Memory B cell (primary cell): Measurements from ENCODE around the gene MAML3.

ENCODE experiments used
- ATAC-seq: fragments of 150-1000 bp; cut with Tn5 transposase; 2 replicates; pipeline ENCODE4 v1.10.0; 2021; ENCODE audit warnings: low read depth, mild to moderate bottlenecking, moderate library complexity
- DNase-seq, 2 donors: peaks; one replicate each; pipeline ENCODE4 v3.0.0; 2022; ENCODE audit warnings: low spot score in 2 of 2
- H3K27ac Mint-ChIP-seq: one replicate; pipeline ENCODE4 v1.8.0; 2022; ENCODE audit warnings: mild to moderate bottlenecking, moderate library complexity, mixed read lengths
- H3K27me3 Mint-ChIP-seq: one replicate; pipeline ENCODE4 v1.8.0; 2022; ENCODE audit warnings: mixed read lengths
- H3K36me3 Mint-ChIP-seq: one replicate; pipeline ENCODE4 v1.8.0; 2022; ENCODE audit warnings: mild to moderate bottlenecking, mixed read lengths
- H3K4me1 Mint-ChIP-seq: one replicate; pipeline ENCODE4 v1.8.0; 2022; ENCODE audit warnings: mixed read lengths
- H3K4me3 Mint-ChIP-seq: one replicate; pipeline ENCODE4 v1.8.0; 2022; ENCODE audit warnings: mild to moderate bottlenecking, moderate library complexity, mixed read lengths
- H3K9me3 Mint-ChIP-seq: one replicate; pipeline ENCODE4 v1.8.0; 2022; ENCODE audit warnings: mixed read lengths

The MAML3 gene

DNA sequence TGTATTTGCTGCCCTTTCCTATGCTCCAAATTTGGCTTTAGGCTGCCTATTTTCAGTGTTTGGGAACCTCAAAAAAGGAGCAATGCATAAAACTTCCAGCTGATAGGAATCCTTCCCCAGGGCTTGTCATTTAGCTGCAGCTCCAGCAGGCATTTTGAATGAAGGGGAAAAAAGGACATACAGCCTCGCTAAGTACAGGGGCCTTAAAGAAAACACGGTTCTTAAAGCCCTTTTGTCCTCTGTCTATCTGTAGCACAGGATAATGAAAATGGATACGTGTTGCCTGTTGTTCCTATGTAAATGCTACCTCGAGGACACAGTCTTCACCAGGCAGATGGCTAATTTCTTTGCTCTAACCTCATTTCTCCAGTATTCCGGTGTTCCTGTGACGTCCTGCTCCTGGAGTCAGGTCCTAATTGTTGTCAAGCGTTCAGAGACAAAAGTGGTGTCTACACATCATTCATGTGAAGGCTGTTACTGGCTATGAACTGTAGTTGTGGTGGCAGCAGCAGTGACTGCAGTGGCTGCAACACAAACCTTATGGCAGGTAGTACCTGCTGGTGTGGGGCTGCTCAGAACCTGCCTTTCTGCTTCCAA is 371.0 kb downstream of the MAML3 start:
- no peak for DNase-seq
- Mint-ChIP-seq H3K36me3 (no peaks in the 10 kb centered on the region), H3K4me1 (no peaks in the 10 kb centered on the region), H3K27ac (no peak overlapping the region), H3K4me3 (no peak overlapping the region), H3K27me3 (peaks cover 5% of the 10 kb centered on the region), H3K9me3 (no peaks in the 10 kb centered on the region)
- no peak for ATAC-seq

DNA sequence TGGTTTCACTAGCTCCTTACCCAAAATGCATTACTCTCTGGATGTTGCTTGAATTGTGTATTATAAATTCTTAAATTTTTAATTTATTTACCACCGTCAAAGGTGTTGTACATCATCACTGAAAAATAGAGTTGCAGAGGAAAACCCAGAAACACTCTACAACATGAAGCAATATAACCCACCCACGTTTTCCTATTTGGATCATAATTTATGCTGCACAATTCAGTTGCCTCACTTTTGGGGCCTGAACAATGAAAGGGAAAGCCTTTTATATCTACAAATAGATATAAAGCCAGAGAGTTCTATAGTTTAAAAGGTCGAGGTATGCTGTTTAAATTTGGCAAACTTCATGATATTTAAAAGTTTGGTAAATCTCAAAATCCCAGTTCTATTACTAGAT is 372.9 kb downstream of the MAML3 start:
- H3K9me3 Mint-ChIP-seq, result no peaks in the 10 kb centered on the region
- H3K27me3 Mint-ChIP-seq, result peaks cover 2% of the 10 kb centered on the region
- no peak overlapping the region for H3K4me3 Mint-ChIP-seq
- no peak for ATAC-seq
- no peak overlapping the region for H3K27ac Mint-ChIP-seq
- H3K4me1 Mint-ChIP-seq, result no peaks in the 10 kb centered on the region
- no peaks in the 10 kb centered on the region for H3K36me3 Mint-ChIP-seq
- no peak for DNase-seq

DNA sequence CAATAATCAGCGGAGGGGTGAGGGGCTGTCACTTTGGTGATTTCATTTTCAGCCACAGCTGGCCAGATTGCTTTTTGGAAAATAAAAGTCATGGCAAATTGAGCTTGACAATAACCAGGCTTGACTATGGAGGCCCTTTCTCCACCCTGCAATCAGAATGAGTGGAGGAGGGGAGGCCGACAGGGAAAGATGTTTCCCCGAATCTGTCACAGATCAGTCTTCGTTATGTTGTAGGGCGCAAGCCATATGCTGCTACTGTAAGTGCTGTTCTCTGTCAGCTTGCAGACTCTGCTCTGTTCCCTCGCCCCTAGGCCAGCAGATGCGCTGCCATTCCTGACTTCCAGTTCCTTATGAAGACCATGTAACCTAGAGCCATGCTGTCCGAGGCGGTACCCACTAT is 374.3 kb downstream of the MAML3 start:
- Mint-ChIP-seq H3K27ac (no peak overlapping the region), H3K27me3 (peaks cover 2% of the 10 kb centered on the region), H3K36me3 (no peaks in the 10 kb centered on the region), H3K4me1 (no peaks in the 10 kb centered on the region), H3K4me3 (no peak overlapping the region), H3K9me3 (no peaks in the 10 kb centered on the region)
- ATAC-seq (no peak), DNase-seq (no peak)

DNA sequence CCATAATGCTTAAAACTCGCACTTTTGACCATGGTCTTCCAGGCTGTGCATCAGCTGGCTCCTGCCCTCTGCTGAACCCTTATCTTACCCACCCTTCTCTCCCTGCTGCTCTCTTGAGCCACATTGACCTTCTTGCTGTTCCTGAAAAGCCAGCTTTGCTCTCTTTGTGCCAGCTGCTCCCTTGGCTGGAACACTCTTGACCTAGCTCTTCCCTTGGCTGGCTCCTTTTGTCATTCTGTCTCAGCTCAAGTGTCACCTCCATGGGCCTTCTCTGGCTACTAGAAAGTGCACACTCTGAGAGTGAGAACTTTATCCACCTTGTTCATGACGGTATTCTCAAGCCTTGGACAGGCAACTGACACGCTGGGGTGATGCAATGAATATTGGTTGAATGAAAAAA is 376.2 kb downstream of the MAML3 start:
- Mint-ChIP-seq H3K4me1 (no peaks in the 10 kb centered on the region), H3K27me3 (peaks cover 5% of the 10 kb centered on the region), H3K9me3 (no peaks in the 10 kb centered on the region), H3K36me3 (no peaks in the 10 kb centered on the region), H3K27ac (no peak overlapping the region), H3K4me3 (no peak overlapping the region)
- DNase-seq, result no peak
- ATAC-seq, result no peak

DNA sequence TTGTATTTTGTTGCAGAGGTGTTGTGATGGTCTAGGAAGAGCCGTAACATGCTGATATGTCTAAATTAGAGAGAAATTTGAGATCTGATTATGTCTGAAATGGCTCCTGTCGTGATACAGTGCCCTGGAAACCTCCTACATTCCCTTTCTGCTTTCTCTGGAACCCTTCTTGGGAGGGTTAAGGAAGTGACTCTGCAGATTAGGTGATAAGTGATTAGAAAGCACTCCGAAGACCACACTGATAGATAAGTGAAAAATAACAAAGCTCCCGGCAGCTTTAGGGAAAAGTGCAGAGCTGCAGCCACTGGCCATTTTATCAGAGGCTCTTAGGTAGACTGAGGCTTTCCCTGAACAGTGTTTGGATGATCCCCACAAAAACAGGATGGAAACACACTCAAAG is 377.7 kb downstream of the MAML3 start:
- H3K4me3 Mint-ChIP-seq, result no peak overlapping the region
- H3K27ac Mint-ChIP-seq, result no peak overlapping the region
- no peaks in the 10 kb centered on the region for H3K9me3 Mint-ChIP-seq
- H3K27me3 Mint-ChIP-seq, result peaks cover 5% of the 10 kb centered on the region
- H3K36me3 Mint-ChIP-seq, result no peaks in the 10 kb centered on the region
- DNase-seq (no peak), ATAC-seq (no peak)
- no peaks in the 10 kb centered on the region for H3K4me1 Mint-ChIP-seq

DNA sequence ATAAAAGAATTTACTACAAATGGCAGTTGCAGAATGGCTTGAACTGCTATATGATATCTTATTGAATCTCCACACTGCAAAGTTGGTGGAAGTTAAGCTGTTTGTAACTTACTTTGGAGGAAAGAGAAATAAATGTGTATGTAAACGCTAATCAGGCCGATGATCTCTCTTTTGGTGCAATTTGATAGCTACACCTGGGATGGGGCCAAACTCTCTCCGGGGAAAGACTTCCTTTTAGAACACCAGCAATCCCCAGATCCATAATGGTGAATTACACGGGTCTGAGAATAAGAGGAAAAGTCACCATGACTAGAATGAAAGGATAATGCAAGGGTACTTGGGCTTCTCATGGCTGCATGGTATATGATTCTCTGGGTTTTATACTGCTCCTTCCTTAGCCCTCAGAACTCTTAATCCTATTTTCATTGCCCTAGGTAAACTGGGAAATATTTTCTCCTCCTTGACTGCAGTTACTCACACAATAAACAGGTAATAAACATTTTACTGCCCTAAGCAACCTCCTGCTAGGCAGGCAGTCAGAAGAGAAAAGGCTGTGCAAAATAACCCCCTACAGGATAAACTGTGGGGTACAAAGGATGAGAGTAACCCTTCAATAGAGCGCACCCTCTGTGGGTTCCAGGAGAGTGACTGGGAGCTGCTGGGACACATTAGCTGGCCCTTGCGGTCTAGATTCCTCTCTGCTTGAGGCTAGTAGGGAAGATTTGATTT is 379.1 kb downstream of the MAML3 start:
- Mint-ChIP-seq H3K4me1 (no peaks in the 10 kb centered on the region), H3K36me3 (no peaks in the 10 kb centered on the region), H3K9me3 (no peaks in the 10 kb centered on the region), H3K4me3 (no peak overlapping the region), H3K27ac (no peak overlapping the region), H3K27me3 (peaks cover 5% of the 10 kb centered on the region)
- no peak for ATAC-seq
- DNase-seq, result no peak

DNA sequence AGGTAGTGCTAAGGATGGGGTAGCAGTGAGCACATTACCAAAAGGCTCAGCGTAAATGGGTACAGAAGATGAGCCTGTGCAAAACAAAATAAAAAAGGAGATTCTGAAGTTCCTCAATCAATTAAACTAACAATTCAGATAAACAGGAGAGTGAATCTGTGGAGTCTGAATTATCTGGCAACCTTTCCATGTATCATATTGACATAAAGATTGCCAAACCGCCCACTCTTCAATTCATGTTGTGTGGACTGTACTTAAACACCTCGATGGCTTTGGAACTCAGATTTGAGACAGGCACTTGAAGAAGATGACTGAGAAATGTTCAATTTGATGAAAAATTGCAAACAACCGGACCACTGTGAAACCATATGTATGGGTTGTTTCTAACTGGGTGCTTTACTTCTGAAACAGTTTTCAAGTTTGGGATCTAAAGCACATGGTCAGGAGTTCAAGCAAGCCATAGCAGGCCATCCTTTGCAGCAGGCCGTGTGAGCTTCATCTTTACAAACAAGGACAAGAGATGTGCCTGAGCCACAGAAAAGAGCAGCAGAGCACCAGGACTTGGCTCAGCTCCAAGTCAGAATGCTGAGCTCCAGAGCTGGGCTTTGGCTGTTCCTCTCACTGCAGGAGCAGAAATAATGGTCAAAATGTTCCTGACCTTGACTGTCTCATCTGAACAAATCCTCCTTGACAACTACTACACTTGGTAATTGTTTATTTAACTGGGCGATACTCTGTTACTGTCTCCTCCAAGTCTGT is 380.2 kb downstream of the MAML3 start:
- no peaks in the 10 kb centered on the region for H3K36me3 Mint-ChIP-seq
- H3K27me3 Mint-ChIP-seq, result peaks cover 6% of the 10 kb centered on the region
- ATAC-seq (no peak), DNase-seq (no peak)
- H3K4me3 Mint-ChIP-seq, result no peak overlapping the region
- no peak overlapping the region for H3K27ac Mint-ChIP-seq
- no peaks in the 10 kb centered on the region for H3K9me3 Mint-ChIP-seq
- no peaks in the 10 kb centered on the region for H3K4me1 Mint-ChIP-seq

DNA sequence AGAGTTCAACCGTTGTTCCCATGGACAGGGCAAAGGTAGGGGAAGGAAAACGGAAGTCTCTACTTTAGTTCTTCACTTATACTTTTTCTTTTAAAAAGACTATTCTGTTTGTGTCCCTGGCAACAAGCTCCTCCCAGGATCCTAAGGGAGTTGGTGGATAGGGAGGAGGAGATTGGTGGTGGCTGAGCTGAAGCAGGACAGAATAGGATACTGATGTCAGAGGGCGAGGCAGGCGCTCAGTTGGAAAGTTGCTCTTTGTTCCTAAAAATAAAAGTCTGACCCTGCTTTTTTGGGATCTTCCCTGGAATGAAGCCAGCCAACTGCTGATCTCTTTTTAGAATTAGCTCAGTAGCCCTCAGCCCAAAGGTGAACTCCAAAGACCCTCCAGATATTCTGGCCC is 383.6 kb downstream of the MAML3 start:
- DNase-seq, result no peak

DNA sequence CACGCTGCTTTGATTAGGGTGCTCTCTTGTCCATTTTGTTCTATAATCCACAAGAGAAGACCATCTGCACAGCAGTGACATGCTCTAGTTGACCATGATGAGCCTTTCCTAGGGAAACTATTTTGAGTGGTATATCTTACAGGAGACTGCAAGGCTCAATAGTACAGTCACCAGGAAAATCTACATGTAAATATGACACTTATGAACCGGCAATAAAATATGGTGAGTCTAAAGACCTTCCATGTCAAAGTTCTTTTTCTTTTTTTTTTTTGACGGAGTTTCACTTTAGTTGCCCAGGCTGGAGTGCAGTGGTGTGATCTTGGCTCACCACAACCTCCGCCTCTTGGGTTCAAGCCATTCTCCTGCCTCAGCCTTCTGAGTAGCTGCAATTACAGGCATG is 384.6 kb downstream of the MAML3 start:
- Mint-ChIP-seq H3K27me3 (peaks cover 7% of the 10 kb centered on the region), H3K4me1 (peaks cover 6% of the 10 kb centered on the region), H3K4me3 (no peak overlapping the region), H3K36me3 (no peaks in the 10 kb centered on the region), H3K27ac (no peak overlapping the region), H3K9me3 (no peaks in the 10 kb centered on the region)
- ATAC-seq (no peak), DNase-seq (no peak)

More for the DNA sequence above, 383.6 kb downstream of the MAML3 start:
- Mint-ChIP-seq H3K4me1 (peaks cover 2% of the 10 kb centered on the region), H3K27me3 (peaks cover 6% of the 10 kb centered on the region), H3K4me3 (no peak overlapping the region), H3K9me3 (no peaks in the 10 kb centered on the region), H3K27ac (no peak overlapping the region), H3K36me3 (no peaks in the 10 kb centered on the region)
- no peak for ATAC-seq

DNA sequence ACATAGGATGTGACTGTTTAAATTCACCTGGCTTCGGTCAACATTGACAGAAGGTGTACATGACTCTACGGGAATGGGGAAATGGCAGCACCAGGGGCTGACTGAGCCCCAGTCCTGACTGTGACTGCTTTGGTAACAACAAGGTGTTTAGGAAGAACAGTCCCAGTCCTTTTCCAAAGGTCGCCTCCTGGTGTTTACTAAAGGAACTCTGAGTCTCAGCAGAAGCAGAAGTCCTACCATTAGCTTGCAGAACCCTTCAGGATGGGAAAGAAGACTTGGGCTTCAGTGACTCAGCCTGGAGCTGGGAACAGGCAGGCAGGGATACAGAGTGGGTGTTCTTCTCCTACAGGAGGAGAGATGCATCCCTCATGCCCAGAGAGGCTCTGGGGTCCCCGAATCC is 385.1 kb downstream of the MAML3 start:
- ATAC-seq, result no peak
- no peak for DNase-seq
- no peaks in the 10 kb centered on the region for H3K9me3 Mint-ChIP-seq
- peaks cover 7% of the 10 kb centered on the region for H3K27me3 Mint-ChIP-seq
- no peak overlapping the region for H3K4me3 Mint-ChIP-seq
- peaks cover 9% of the 10 kb centered on the region for H3K4me1 Mint-ChIP-seq
- no peak overlapping the region for H3K27ac Mint-ChIP-seq
- H3K36me3 Mint-ChIP-seq, result no peaks in the 10 kb centered on the region

DNA sequence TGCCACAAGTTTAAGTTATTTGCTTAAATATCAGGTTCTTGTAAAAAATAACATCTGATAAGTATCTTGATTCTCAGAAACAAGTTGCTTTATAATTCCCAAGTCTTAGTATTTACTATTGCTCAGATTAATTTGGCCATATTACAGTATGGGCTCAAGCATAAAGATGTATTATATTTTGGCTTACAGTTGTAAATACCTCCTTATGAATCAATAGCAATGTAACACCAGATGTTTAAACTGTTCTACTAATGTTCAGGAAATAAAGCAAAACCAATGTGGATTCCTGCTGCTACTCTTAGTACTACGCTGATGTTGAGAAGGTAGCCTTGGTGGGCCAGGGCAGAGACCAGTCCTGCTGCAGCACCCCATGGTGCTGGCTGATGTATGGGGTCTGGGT is 385.6 kb downstream of the MAML3 start:
- Mint-ChIP-seq H3K4me1 (peaks cover 9% of the 10 kb centered on the region), H3K4me3 (no peak overlapping the region), H3K36me3 (no peaks in the 10 kb centered on the region), H3K9me3 (no peaks in the 10 kb centered on the region), H3K27me3 (peaks cover 7% of the 10 kb centered on the region), H3K27ac (no peak overlapping the region)
- DNase-seq, result no peak
- ATAC-seq, result no peak

DNA sequence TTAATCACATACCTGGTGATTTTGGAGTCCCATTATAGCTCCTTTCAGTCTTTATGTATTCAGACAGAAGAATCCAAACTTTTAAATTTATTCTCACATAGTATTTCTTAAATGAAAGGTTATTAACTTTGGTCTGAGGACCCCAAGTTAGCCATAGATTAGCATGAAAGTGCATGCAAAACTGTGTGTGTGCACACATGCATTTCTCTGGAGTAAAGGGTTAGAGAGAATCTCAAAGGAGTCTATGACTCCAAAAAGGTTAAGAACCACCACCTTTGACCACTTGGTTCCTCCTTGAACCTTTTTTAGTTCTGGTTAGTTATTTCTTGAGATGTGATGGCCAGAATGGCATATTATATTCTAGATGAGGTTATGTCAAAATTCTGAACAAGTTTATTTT is 386.4 kb downstream of the MAML3 start:
- Mint-ChIP-seq H3K27ac (no peak overlapping the region), H3K4me1 (peaks cover 9% of the 10 kb centered on the region), H3K9me3 (no peaks in the 10 kb centered on the region), H3K4me3 (no peak overlapping the region), H3K36me3 (no peaks in the 10 kb centered on the region), H3K27me3 (peaks cover 7% of the 10 kb centered on the region)
- no peak for ATAC-seq
- no peak for DNase-seq

DNA sequence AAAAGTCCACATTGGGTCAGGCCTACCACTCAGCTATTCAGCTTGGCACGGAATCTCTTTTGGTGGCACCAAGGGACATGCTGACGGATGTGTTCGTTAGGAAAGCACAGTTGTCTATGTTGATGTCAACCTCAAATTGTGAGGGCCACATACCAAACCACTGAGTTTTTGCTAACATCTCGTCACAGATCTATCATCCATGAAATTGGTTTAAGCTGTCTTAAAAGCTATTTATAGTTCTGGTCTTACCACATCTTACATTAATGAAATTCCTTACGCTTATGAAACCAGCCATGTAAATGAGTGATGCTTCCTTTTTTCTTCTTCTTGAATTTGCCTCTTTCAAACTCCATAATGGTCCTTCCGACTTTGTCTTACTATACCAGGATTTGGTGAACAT is 386.8 kb downstream of the MAML3 start:
- peaks cover 9% of the 10 kb centered on the region for H3K4me1 Mint-ChIP-seq
- ATAC-seq, result peak; percentile 37

DNA sequence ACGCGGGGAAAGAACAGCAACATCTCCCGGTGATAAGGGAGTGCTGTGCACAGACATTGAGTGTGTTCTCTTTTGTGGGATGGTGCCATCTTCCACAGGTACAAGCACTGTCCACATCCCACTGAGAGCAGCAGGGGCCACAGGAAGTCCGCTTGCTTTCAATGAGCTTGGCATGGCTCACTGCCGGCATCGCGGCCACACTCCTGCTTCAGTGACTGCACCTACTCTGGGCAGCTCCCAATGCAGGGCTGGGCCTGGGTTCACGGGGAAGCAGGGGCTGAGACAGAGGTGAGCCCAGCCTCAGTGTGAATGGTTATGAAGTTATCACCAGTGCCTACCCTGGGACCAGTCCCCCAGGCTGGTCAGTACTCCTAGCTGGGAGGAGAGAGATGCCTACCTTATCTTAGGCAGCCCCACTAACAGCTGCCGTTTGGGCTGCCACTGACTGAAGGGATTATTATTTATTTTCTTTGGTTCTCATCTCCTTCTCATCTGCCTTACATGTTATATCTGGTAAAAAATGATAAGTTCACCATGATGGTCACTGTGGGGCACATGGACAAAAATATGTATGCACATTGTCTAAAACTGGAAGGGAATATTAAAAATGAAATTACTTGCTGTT is 389.2 kb downstream of the MAML3 start:
- no peak for ATAC-seq
- peaks cover 12% of the 10 kb centered on the region for H3K4me1 Mint-ChIP-seq
- peaks cover 11% of the 10 kb centered on the region for H3K27me3 Mint-ChIP-seq
- H3K4me3 Mint-ChIP-seq, result no peak overlapping the region
- no peak overlapping the region for H3K27ac Mint-ChIP-seq
- no peaks in the 10 kb centered on the region for H3K36me3 Mint-ChIP-seq
- H3K9me3 Mint-ChIP-seq, result no peaks in the 10 kb centered on the region
- no peak for DNase-seq

More for the DNA sequence above, 386.8 kb downstream of the MAML3 start:
- Mint-ChIP-seq H3K36me3 (no peaks in the 10 kb centered on the region), H3K9me3 (no peaks in the 10 kb centered on the region), H3K27me3 (peaks cover 7% of the 10 kb centered on the region), H3K27ac (no peak overlapping the region), H3K4me3 (no peak overlapping the region)
- DNase-seq, result no peak
